Limb (tissue), 2 donors: ENCODE measurements around the gene FEV.

Source experiments
- DNase-seq, 2 donors: peaks; one replicate each; pipeline ENCODE4 v3.0.0-alpha.2; 2016; ENCODE audit errors: extremely low spot score in 2 of 2

The FEV gene

DNA sequence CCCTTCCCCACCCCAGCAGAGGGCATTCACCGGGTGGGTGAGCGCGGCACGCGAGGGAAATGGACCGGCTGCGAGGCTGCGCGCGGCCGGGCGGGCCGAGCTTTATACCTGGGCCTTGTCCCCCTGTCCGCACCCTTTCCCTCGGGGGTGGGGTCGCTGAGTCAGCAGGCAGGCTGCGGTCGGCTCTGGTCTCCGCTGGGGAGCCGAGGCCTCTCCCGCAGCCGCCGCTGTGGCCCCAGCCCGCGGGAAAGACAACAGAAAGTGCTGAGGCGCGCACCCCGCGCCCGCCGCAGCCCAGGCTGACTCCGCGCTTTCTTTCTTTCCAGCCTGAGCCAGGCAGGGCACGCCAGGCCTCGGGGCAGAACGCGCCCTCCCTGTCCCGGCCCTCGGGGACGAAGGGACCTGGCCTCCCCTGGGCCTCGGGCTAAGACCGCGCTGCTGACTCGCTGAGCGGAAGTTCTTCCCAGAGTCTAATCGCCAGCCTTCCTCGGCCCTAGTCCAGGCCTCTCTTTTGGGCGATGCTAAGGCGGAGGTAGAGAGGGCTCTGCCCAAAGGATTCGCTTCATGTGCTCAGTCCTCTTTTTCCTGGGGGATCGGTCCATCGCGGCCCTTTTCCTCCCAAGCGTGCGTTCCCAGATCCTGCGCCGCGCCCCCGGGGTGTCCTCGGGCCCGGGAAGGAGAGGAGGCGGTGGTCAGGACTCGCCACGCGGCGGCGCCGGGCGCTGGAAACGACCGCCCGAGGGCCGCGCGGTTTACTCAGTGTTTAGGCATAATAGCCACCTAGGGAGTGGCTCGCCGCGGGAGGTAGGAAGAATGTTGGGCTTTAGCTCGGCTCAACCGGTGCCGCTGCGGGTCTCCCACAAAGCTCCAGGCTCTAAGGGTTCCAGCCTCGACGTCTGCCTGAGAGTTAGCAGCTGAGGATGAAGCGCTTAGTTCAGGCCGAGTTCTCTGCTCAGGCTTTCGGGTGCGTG, 8.6 kb upstream of the FEV start, which contains the start of gene CRYBA2:
Gene CRYBA2, minus strand, starts transcription at position 78 of the 971 bp plus-strand sequence. CDS start 246 bp downstream, outside the sequence.
- no peak for DNase-seq

DNA sequence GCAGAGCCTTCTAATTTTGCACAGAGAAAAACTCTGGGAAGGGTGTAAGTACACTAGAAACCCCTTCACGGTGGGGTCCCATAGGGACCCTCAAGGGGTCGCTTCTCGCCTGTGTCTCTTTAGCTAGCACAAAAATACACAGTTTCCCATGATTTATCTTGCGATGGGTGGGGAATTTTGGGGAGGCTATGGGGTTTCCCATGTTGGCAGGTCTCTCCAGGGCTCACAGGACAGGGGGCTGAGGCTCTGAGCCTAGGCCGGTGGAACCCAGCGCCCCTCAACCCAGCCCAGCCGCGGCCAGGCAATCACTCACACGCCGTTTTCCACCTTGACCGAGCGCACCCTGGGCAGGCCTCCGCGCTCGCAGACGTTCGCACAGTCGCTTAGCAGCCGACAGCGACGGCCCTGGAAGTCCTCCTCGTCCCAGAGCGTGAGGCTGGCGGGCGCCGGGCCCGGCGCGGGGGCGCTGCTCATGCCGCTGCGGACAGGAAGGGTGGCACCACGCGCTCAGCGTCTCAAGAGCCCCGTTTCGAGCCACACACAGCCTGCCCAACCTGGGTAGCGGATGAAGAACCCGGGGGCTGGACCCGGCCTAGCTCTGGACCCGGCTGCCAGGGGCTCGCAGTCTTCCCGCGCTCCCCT, 7.8 kb upstream of the FEV start:
- no peak for DNase-seq

DNA sequence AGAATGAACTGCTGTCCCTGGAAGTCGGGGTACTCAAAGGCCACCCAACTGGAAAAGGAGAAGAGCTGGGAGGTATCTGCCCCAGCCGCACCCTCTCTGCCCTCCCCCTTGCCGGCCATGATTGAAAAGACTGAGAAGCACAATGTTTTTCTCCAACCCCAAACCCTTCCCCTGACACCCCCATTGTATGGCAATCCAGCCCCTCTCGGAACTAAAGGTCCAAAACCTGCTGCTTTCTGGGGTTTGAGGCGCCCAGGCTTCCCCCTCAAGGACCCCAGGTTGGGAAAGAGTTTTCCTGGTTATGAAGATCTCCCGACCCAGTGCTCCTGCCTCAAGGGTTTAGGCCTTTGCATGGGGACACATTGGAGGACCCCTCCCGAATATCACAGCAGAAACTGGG, 7.2 kb upstream of the FEV start:
- DNase-seq = no peak

GRCh38 chr2:218991674-218992168, 6.7 kb upstream of the FEV start:
- DNase-seq = peak in 1 of 2 donors; percentile 14

- peak in 1 of 2 donors; percentile 13 for DNase-seq
Measured at GRCh38 chr2:218990612-218991011, 5.6 kb upstream of the FEV start.

GRCh38 chr2:218990052-218990451, 5.1 kb upstream of the FEV start:
- DNase-seq = peak in 1 of 2 donors; percentile 12

DNA sequence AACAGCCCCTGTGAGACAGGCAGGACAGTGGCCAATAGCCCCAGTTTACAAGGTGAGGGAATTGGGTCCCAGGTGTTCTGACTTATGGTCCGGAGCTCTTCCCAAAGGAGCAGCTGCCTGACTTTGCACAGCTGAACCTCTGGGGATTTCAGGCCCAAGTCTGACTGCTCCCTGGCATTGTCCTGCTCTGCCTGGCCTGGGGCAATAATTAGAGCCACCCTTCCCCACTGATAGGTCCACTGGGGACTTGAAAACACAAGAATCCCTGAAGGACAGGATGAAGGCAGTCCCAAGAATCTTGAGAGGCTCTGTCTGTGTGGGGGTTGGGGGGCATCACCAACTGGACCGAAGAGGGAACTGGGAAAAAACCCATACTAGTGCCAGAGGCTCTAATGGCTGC, 3.7 kb upstream of the FEV start:
- DNase-seq = peak in 1 of 2 donors; percentile 9

- DNase-seq = no peak
Measured at GRCh38 chr2:218988164-218988563, 3.2 kb upstream of the FEV start.

DNA sequence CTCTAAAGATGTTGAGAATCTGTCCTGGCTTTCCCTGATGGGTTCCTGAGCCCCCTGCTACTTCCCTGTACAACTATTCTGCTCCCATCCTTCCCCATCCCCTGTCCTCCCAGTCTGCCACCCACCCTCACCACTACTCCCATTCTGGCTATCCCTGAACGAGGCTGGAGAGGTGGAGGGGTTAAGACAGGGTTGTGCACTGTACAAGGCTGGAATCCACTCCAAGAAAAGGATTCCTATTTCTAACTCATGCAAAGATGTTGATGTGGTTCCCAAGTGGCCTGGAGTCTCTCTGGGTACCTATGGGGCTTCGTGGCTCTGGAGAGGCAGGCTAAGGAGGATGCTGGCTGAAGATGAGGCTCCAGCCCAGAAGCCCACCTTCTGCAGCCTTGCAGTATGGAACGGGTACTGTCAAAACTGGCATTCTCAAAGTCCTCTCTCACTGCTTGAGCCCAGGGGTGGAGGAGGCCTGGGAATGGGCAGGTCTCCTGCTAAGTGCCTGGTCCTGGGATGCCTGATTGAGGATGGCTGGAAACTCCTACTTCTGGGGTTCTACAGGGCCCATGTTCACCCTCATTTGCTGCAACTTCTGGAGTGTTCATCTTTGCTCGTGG, 1.3 kb upstream of the FEV start:
- DNase-seq = no peak

DNA sequence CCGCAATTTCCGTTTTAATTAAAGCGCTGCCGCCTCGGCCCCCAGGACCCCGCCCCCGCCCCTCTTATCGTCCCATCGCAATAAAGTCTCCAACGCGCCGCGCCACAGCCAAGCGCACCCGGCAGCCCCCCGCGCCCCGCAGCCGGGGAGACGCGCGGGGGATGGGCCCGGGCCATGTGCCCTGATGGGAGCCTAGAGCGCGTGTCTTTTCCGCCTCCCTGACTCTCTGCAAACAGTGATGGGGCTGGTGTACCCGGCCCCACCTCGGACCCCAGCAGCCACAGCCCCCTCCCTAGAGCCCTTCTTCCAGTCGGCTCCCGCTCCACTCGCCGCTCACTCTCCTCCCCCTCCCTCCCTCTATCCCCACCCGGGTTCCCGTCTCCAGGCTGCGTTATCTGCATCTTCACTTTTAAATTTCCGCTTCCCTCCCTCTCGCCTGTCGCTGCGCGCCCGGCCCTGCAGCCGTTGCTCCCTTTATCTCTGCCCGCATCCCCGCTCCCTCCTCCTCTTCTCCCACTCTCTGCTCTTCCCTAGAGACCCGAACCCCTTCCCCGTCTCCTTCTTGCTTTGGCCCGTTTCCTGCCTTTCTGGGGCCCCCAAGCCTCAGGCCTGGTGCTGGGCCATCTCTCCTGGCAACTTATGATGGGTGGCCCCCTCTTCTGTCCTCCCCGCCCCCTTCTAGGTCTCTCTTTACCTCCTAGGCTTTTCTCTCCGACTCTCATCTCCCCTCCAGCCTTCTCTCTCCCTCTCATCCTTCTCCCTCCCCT, 524 bp upstream of the FEV start:
- peak in 1 of 2 donors; percentile 24 for DNase-seq

- peak in 1 of 2 donors; percentile 53 for DNase-seq
Measured at GRCh38 chr2:218984239-218985020, 554 bp downstream of the FEV start.

GRCh38 chr2:218983934-218984238, 1.1 kb downstream of the FEV start:
- no peak for DNase-seq

- peak in 1 of 2 donors; percentile 28 for DNase-seq
Measured at GRCh38 chr2:218983263-218983933, 1.6 kb downstream of the FEV start.

- peak in 1 of 2 donors; percentile 38 for DNase-seq
Measured at GRCh38 chr2:218982586-218983262, 2.3 kb downstream of the FEV start.

GRCh38 chr2:218981881-218982585, 3.0 kb downstream of the FEV start:
- DNase-seq = peak in 1 of 2 donors; percentile 57

DNA sequence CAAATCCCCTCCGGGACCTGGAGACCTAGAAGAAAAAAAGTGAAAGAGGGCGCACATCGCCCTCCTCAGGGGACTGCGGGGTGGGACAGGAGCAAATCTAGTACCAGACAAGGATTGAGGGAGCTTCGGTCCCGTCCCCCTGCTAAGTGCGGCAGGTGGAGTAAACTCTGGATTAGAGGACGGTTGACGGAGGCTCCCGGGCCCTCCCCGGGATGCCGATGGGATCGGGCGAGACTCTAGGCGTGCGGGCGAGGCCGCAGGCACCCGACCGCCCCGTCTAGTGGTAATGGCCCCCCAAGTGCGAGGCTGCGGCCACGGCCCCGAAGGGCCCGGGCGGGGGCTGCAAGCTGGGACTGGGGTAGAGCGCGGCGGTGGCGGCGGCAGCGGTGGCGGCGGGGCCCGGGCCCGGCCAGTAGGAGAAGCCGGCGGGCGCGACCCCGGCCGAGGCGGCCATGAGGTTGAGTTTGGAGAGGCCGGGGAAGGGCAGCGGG, 3.5 kb downstream of the FEV start:
- no peak for DNase-seq

- peak in 1 of 2 donors; percentile 26 for DNase-seq
Measured at GRCh38 chr2:218980735-218981389, 4.1 kb downstream of the FEV start.
